Ramos (cell line): ENCODE results near the gene CDKN2C.

Experiments
- in situ Hi-C: fragments of 300-500 bp; cut with MboI; formaldehyde crosslinking; loops from one replicate; pipeline ENCODE4 v1.14.3; 2022; ENCODE audit warnings: low sequenced_read_pairs; ENCODE audit not compliant: unreplicated experiment

Gene CDKN2C

GRCh38 chr1:50959913-50960844 lies 9.9 kb upstream of the CDKN2C start, which contains the start of gene FAF1:
Gene FAF1 (minus strand): TSS chr1:50960267. CDS start chr1:50959811, 456 bp downstream.
- in situ Hi-C loops: no loop called here

DNA sequence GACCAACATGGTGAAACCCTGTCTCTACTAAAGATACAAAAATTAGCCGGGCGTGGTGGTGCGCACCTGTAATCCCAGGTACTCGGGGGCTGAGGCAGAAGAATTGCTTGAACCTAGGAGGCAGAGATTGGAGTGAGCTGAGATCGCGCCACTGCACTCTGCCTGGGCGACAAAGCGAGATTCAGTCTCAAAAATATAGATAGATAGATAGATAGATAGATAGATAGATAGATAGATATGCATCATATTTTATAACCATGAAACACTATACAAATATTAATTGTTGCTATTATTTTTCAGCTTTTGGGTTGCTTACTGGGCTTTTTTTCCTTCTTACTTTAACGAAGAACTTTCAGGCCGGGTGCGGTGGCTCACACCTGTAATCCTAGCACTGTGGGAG lies 5.2 kb upstream of the CDKN2C start:
- in situ Hi-C loops: no loop called here

GRCh38 chr1:50966991-50967390 lies 3.1 kb upstream of the CDKN2C start:
- in situ Hi-C loops: no loop called here

DNA sequence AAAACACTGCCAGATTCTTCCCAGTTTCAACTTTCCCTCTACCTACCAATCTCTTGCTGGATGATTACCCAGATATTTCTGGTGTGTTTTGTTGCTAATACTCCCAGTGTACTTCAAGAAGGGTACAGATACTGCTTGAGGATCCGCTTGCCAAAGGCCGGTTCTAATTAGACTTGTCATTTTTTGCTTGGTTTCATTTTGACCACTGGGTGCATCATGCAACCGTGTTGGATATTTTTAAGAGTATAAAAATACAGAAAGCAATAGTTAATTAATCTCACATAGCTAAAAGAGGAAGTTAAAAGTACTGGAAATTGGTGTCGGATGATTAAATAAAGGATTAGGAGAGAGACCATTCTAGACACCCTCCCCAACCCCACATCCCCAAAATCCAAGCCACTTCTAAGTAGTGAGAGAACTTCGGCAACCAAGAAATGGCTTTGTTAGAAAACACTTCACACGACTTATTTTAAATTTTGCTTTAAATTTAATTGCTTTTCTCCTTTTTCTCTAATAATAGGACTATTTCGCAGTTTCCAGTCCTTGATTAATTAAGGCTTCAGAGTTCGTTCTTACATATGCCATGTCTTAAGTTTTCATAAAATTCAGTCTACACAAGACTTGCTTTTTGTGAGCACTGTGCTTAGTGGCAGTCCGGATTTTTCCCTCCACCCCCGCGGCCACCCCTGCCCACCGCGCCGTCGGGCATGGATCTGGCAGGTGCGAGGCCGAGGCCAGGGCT lies 2.5 kb upstream of the CDKN2C start:
- in situ Hi-C loops: no loop called here

- in situ Hi-C loops: no loop called here
These were observed 1.8 kb upstream of the CDKN2C start for GRCh38 chr1:50968158-50968820.

DNA sequence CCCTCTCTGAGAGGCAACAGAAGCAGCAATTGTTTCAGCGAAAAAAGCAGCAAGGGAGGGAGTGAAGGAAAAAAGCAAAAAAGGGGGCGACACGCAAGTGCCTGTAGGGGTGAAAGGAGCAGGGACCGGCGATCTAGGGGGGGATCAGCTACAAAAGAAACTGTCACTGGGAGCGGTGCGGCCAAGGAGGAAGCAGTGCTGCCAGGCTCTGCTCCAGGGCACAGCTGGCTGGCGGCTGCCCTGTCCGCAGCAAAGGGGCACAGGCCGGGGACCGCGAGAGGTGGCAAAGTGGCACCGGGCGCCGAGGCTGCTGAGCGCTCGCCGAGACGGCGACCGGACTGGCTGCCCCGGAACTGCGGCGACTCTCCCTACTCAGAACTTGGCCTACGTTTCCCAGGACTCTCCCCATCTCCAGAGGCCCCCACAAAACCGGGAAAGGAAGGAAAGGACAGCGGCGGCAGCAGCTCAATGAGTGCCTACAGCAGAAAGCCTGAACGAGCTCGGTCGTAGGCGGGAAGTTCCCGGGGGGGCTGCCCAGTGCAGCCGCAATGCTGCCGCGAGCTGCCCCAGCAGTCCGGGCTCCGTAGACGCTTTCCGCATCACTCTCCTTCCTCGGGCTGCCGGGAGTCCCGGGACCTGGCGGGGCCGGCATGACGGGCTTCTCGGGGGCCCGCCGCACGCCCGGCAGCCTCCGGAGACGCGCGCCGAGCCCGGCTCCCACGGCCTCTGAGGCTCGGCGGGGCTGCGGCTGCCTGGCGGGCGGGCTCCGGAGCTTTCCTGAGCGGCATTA lies 1.0 kb upstream of the CDKN2C start:
- in situ Hi-C loops: no loop called here

DNA sequence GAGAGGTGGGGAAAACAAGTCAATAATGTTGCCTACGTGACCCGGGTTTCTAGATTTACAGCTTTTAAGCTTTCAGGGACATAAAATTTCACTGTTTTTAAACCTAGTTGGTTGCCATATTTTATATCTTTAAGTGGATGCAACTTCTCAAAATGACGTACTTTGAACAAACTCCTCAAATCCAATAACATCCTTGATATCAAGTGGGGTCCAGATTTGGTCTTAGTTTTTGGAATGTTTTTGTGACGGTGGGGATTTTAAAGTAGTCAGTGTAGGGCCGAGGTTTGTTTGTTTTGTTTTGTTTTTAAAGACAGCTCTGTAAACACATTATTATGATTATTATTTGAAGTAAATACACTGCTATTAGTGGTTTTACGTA lies 453 bp downstream of the CDKN2C start:
- in situ Hi-C loops: no loop called here

DNA sequence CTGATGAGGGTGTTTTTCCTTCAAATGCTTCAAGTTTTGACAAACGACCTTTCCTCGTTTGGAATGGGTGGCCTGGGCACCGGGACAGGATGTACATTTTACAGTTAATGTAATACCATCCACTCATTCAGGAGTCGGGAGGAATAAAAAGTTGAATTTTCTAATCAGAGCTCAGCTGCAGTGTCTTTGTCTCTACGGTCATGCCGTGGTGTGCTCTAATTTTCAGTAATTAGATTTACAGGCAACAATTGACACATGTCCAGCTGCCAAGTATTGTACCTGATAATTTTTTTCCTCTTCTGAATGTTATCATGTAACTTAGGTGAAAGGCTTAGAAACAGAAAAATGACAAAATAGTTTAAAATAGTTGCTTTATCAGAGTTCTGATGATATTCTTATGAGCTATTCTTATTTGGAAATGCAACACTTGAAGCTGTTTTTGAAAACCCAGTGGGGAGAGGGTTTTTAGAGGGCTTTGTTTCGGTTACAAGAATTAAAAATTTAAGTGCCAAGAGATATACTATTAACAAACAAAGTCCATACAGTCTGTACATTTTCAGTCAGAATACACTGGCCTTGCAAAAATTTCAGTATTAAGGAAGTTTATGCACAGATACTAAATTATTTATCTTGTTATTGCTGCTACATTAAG lies 1.0 kb downstream of the CDKN2C start:
- in situ Hi-C loops: no loop called here

- in situ Hi-C loops: no loop called here
These were observed 1.8 kb downstream of the CDKN2C start for GRCh38 chr1:50971748-50972305.

DNA sequence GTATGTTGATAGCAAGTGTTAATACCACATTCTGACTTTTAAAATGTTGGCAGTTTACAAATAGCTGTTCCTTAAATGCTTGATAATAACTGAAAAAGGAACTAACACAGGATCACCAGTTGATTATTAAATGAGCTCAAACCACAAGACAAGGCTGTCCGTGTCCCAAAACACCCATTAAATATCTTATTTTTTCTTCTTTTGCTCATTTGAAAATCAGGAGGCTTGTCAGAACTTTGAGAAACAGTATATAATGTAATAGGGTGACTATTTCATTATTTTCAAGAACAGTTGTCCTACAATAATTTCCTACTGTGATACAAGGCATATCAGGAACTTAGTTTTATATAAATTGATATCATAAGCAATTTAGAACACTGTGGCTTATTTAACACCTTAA lies 2.7 kb downstream of the CDKN2C start:
- in situ Hi-C loops: no loop called here

GRCh38 chr1:50973255-50973654 lies 3.2 kb downstream of the CDKN2C start:
- in situ Hi-C loops: no loop called here

DNA sequence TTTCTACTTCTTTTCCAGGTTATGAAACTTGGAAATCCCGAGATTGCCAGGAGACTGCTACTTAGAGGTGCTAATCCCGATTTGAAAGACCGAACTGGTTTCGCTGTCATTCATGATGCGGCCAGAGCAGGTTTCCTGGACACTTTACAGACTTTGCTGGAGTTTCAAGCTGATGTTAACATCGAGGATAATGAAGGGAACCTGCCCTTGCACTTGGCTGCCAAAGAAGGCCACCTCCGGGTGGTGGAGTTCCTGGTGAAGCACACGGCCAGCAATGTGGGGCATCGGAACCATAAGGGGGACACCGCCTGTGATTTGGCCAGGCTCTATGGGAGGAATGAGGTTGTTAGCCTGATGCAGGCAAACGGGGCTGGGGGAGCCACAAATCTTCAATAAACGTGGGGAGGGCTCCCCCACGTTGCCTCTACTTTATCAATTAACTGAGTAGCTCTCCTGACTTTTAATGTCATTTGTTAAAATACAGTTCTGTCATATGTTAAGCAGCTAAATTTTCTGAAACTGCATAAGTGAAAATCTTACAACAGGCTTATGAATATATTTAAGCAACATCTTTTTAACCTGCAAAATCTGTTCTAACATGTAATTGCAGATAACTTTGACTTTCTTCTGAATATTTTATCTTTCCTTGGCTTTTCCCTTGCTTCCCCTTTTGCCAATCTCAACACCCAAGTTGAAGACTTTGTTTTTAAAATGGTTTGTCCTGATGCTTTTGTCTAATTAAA lies 4.0 kb downstream of the CDKN2C start:
- in situ Hi-C loops: no loop called here

DNA sequence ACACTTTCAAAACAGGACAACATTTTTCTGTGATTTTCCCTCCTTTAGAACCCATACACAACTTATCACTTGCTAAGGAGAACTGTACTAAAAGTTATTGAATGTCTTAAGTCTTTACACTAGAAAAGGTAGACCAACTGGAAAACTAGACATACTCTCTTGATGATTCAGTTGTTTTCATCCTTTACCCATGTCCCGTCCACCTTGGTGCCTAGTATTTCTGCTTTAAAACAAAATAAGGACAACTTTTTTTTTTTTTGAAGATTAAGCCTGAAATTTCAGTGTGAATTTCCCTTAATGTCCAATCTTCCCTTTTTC lies 4.5 kb downstream of the CDKN2C start:
- in situ Hi-C loops: no loop called here

GRCh38 chr1:50975436-50975835 lies 5.4 kb downstream of the CDKN2C start:
- in situ Hi-C loops: no loop called here

GRCh38 chr1:50976111-50976889 lies 6.3 kb downstream of the CDKN2C start:
- in situ Hi-C loops: no loop called here

GRCh38 chr1:50976890-50977574 lies 7.0 kb downstream of the CDKN2C start:
- in situ Hi-C loops: no loop called here

- in situ Hi-C loops: no loop called here
These were observed 7.6 kb downstream of the CDKN2C start for GRCh38 chr1:50977575-50978143.
